ENCODE results near the gene BABAM1.

BABAM1 gene

DNA sequence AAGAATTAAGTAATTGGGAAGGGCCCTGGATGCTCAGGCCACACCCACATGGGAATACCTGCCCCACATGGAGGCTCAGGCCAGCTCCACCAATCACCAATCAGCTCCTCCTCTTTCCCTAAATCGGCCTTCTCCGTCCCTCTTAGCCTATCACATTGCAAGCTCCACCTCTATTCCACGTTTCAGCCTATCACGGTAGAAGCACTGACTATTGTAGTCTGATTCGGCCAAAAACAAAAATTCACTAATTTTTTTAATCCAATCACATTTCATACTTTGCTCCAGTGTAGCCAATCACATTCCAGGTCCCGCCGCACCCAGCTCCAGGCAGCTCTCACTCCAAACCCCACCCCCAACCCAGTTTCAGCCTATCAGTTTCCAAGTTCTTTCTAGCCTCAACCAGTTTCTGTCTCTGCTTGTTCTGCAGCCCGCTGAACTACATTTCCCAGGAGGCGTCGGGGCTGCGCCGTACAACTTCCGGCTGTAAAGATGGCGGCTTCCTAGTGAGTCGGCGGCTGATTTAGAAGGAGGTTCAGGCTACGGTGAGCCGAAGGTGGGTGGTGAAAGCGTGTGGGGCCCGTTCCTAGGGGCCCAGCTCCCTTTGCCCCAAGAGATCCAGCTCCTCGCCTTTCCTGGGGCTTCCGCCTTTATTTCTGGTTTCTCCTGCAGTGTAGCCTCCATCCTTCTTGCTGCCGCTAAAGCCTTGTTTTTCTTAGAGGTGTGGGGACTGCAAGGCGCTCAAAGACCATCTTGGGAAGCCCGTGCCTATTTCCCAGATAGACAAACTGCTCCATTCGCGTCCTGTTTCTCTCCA is at the start of gene BABAM1:
Gene BABAM1 (plus strand): TSS at position 469 of the 814 bp plus-strand sequence. CDS start 1,364 bp downstream, outside the sequence.
- peak; percentile 78 to 90 for DNase-seq (ENCODE audit: low read depth in 2 of 2)

DNA sequence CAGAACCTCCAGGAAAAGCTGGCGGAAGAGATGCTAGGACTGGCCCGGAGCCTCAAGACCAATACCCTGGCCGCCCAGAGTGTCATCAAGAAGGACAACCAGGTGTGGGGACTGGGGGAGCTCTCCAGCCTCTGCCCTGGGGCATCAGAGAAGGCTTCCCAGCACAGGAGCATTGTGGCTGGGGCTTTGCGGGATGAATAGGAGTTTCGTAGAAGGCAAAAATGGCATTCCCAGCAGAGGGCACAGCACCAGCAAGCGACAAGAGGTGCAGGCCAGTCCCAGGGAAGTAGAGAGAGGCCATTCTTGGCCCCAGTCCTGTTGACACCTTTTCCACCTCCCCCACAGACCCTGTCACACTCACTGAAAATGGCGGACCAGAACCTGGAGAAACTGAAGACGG is 48.0 kb upstream of the BABAM1 start:
- DNase-seq (ENCODE audit: low read depth in 2 of 2) = no peak

DNA sequence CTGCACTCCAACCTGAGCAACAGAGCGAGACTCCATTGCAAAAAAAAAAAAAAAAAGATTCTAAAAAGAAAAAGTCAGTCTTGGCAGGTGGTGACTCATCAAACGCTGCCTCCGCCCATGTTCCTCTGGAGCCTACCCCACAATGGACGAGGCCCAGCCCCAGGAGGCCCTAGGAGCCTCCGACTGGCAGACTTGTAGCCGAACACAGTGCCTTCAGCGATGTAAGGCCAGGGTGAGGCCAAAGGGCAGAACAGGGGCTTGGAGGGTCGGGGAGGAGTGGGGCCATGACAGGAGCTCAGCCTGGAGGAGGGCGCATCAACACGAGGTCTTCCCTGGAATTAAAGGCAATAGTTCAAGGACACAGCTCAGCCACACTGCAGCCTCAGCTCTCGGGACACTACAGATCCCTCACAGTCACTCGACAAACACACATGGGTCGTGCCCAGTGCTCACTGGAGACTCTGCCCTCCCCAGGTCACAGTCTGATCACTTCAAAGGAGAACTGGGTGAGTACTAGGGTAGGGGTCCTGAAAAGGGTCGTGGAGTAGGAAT is 47.0 kb upstream of the BABAM1 start:
- DNase-seq (ENCODE audit: low read depth in 2 of 2) = no peak

GRCh38 chr19:17225053-17225452 is 42.2 kb upstream of the BABAM1 start:
- DNase-seq (ENCODE audit: low read depth in 2 of 2) = no peak

- DNase-seq (ENCODE audit: low read depth in 2 of 2) = peak; percentile 95 to 96
Observed at GRCh38 chr19:17226002-17226933, 41.0 kb upstream of the BABAM1 start, which contains the start of gene OCEL1. Gene OCEL1 (plus strand): TSS chr19:17226226. CDS start chr19:17226248, 22 bp downstream.

DNA sequence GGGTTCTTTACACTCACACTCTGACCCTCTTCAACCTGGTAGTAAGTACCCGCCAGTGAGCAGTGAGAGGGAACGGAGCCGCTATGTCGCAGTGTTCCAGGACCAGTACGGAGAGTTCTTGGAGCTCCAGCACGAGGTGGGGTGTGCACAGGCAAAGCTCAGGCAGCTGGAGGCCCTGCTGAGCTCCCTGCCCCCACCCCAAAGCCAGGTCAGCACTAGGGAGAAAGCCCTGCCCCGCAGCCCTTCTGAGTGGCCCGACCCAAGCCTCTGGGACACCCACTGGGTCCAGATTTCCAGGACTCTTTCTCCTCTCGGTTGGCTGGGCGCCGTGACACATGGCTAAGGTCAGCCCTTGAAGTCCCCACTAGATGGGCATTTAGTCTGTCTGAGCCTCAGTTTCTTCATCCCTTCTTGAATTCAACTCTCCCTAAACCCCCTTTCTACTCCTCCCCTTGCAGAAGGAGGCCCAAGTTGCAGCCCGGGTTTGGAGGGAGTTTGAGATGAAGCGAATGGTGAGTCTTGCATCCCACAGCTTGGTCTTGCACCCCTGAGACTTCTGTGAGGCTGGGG is 39.4 kb upstream of the BABAM1 start:
- no peak for DNase-seq (ENCODE audit: low read depth in 2 of 2)

DNA sequence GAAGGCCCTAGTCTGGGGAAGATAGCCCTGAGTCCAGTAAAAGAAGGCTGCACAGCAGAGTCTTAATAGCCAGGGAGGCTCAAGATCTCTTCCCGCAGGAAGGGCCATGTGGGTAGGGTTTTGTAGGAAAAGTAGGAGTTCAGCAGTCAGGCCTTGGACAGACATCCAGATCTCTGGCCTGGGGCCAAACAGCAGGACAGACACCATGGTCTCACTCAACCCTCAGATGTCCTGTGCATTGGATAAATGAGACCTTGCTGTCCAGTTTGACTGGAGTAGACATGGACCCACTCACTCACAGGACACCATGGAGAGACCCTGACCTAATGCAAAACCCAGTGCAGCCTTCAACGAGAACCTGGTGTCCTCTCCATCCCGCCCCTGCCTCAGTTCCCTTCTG is 37.4 kb upstream of the BABAM1 start:
- DNase-seq (ENCODE audit: low read depth in 2 of 2) = no peak

DNA sequence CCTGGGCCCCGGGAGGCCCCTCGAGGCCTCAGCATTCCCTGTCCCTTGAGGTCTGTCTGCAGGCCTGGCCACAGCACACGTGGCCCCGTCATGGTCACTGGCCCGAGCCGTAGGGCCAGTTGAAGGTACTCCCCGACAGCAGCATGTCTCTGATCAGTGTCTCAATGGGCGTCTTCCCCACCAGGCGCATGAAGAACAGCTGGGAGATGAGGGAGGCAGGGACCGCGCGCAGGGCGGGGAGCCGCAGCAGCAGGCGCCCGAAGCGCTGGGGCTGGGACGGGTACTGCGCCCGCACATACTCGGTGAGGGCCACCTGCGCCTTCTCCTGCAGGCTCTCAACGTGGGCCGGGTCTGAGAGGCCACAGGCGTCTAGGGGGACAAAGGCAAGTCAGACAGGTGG is 35.0 kb upstream of the BABAM1 start:
- no peak for DNase-seq (ENCODE audit: low read depth in 2 of 2)

DNA sequence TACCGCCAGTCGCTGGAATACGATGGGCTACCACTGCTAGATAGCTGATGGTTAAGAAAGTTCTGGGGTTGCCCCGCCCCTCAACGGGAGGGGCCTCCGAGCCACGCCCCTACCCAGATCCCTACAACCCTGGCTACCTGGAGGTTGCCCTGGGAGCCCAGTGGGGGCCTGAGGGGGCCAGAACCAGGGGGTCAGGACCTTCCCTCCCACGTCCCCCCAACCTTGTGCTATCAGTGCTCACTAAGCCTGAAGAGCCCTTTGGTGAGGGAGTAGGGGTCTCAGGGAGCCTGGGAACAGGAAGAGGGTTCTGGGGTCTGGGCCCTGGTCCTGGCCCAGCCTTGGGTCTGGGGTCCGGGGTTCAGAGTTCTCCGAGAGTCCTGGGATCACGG is 32.3 kb upstream of the BABAM1 start:
- peak; percentile 57 to 59 for DNase-seq (ENCODE audit: low read depth in 2 of 2)

GRCh38 chr19:17235300-17235970 is 31.8 kb upstream of the BABAM1 start:
- peak; percentile 66 for DNase-seq (ENCODE audit: low read depth in 2 of 2)

DNA sequence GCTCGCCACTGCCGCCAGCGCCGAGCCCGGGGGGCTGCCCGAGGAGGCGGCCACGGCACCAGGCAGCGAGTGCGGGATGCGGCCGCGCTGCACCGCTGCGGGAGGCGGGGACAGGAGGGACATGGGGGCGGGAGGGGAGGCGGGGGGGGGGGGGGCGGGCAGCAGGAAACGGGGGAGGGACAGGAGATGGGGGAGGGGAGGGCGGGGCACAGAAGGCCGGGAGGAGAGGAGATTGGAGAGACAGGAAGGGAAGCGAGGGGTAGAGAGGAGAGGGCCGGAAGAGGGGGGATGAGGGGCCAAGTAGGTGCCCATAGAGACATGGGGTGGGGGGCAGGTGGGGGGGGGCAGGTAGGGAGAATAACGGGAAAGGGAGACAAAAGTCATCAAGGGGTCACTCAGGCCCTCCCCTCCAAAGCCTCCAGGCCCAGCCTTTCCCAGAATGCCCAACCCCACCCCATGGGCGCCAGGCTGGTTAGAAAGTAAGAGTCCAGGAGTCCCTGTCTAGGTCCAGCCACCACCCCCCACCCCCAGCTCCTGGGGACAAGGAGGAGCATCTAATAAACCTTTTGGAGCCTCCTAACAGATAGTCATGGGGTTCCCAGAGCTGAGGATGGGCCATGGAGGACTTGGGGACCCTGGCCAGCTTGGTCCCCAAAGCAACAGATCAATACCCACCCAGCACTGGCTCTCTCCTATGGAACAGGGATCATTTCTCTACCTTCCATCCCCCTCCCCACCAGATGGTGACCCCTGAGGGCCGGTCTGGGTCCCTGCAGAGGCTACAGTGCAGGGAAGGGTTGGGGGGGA is 31.1 kb upstream of the BABAM1 start:
- no peak for DNase-seq (ENCODE audit: low read depth in 2 of 2)

GRCh38 chr19:17236811-17237543 is 30.3 kb upstream of the BABAM1 start:
- no peak for DNase-seq (ENCODE audit: low read depth in 2 of 2)

DNA sequence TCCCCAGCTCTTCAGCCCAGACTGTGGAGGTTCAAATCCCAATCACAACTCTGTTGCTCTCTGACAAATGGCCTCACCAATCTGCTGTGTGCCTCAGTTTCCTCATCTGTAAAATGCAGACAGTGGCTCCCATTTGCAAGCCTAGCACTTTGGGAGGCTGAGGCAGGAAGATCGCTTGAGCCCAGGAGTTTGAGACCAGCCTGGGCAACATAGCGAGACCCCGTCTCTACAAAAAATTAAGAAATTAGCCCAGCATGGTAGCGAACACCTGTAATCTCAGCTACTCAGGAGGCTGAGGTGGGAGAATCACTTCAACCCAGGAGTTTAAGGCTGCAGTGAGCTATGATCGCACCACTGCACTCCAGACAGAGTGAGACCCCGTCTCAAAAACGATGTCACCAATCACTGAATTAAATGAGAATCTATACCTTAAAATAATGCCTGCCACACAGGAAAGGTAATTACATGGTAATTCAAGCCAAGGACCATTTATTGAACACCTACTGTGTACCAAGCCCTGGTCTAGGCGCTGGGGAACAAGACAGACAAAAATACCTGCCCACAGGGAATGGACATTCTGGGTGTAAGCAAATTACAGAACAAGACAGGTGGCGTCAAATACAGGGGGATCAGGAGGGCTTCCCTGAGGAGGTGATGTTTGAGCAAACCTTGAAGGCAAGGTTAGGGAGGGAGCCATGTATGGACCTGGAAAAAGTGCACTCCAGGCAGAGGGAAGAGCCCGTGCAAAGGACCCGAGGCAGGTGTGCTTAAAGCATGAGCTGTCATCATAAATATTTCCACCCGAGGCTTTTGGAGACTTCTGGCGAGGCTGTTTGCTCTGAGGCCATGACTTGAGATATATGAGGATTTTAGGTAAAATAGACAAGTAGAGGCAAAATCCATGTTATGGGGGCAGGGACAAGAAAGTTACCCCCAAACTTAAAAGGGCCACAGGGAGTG is 29.2 kb upstream of the BABAM1 start:
- DNase-seq (ENCODE audit: low read depth in 2 of 2) = no peak

- no peak for DNase-seq (ENCODE audit: low read depth in 2 of 2)
Observed at GRCh38 chr19:17240062-17240752, 27.0 kb upstream of the BABAM1 start.

DNA sequence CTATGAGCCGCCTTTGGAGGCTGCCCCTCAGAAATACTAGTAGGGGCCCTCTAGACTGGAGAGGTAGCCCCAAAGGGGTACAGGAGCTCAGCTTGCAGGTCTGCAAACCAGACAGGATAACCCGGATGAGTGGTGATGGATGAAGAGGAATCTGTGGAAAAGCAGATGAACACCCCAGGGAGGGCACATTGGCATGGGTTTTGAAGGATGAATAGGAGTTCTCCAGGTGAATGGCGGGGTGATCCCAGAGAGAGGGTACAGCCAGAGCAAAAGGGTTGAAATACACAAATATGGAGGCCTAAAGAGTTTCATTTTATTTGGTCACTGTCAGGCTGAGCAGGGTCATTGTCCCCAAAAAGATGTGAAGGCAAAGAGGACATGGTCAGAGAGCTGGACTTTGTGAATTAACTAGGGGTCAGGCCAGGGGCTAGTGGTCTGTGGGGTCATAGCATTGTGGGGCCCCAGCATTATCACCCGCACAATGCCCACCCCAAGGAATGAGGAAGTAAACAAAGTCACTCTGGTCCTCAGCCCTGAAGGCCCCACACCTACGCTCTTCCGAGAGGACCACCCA is 26.3 kb upstream of the BABAM1 start:
- DNase-seq (ENCODE audit: low read depth in 2 of 2) = no peak

- no peak for DNase-seq (ENCODE audit: low read depth in 2 of 2)
Observed at GRCh38 chr19:17242431-17243208, 24.6 kb upstream of the BABAM1 start.
